HG03460 (cell line): ENCODE data around the gene FAM98C.

ENCODE experiments used
- ATAC-seq: cut with Tn5 transposase; IDR thresholded peaks from one replicate; pipeline ENCODE4 v1.9.1; 2021; ENCODE audit not compliant: unreplicated experiment

Gene FAM98C

GRCh38 chr19:38452430-38453366 lies 49.8 kb downstream of the FAM98C start:
- no peak for ATAC-seq

DNA sequence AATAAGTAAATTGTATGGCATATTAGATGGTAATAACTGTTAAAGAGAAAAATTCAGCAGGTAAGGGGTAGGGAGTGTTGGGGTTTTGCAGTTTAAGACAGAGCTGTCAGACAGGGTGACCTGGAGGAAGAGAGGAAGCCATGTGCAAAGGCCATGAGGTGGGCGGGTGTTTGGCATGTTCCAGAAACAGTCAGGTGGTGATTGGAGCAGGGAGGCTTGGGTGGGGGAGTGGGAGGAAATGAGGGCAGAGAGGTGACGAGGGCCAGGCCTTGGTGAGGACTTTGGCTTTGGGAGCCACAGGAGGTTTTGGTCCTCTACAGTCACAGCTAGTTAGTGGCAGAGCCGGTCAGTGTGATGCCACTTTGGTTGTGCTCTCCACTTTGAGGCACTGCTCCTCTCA lies 50.7 kb downstream of the FAM98C start:
- ATAC-seq: no peak

- ATAC-seq: no peak
These were observed 52.1 kb downstream of the FAM98C start for GRCh38 chr19:38455031-38455430.

- no peak for ATAC-seq
These were observed 54.3 kb downstream of the FAM98C start for GRCh38 chr19:38457202-38457601.

GRCh38 chr19:38457690-38458405 lies 55.0 kb downstream of the FAM98C start:
- no peak for ATAC-seq
